Loucy (cell line): ENCODE measurements around the gene NPTX1.

Experiments
- CTCF ChIP-seq: fragments of 200-600 bp; sonication (generic); conservative IDR thresholded peaks from 2 replicates; pipeline ENCODE4 v1.5.1; 2014; ENCODE audit warnings: mild to moderate bottlenecking, antibody characterized with exemption, low read length
- EZH2phosphoT487 ChIP-seq: fragments of 200-600 bp; IDR thresholded peaks from 2 replicates; pipeline ENCODE4 v1.6.1; 2018; ENCODE audit warnings: antibody characterized with exemption, mild to moderate bottlenecking, moderate library complexity, borderline replicate concordance

GRCh38 chr17:80423536-80424225 is 52.7 kb downstream of the NPTX1 start:
- TF ChIP-seq CTCF (no peak), EZH2phosphoT487 (no peak)
